Upper lobe of right lung (tissue), 1 donor: ENCODE data around the gene SMOC2. TPM values are rescaled to one million over a fixed set of nuclear protein-coding genes. Genes with fewer than 3 reads are reported as not detected.

Experiments used
- ATAC-seq: fragments of 200-7000 bp; cut with Tn5 transposase; one replicate; pipeline ENCODE4 v1.9.1; 2020; ENCODE audit warnings: mild to moderate bottlenecking, moderate library complexity
- DNase-seq: peaks from one replicate; pipeline ENCODE4 v3.0.0-alpha.2; 2020
- H3K27ac ChIP-seq: fragments of 200-600 bp; one replicate; pipeline ENCODE4 v1.8.0; 2022
- H3K27me3 ChIP-seq: fragments of 200-600 bp; one replicate; pipeline ENCODE4 v1.8.0; 2022; ENCODE audit warnings: mild to moderate bottlenecking
- H3K36me3 ChIP-seq: fragments of 200-600 bp; one replicate; pipeline ENCODE4 v1.8.0; 2022
- H3K4me1 ChIP-seq: fragments of 200-600 bp; one replicate; pipeline ENCODE4 v1.8.0; 2022
- H3K4me3 ChIP-seq: fragments of 200-600 bp; one replicate; pipeline ENCODE4 v1.8.0; 2022; ENCODE audit warnings: mild to moderate bottlenecking
- H3K9me3 ChIP-seq: fragments of 200-600 bp; one replicate; pipeline ENCODE4 v1.8.0; 2022
- intact Hi-C: fragments of 100-400 bp; cut with DNase I; formaldehyde crosslinking; loops from one replicate; pipeline ENCODE4 v1.11.0; 2022
- total RNA-seq: library from RNA; stranded (reverse); fragmentation: NEBNext Ultra II Directional; extraction: Animal tissue kit (Norgen Biotek cat#: 25700); gene quantifications from one replicate; pipeline ENCODE4 v1.2.1, GENCODE V29; 2021
- TF ChIP-seq, protein P1 (sequence below): fragments of 200-600 bp; IDR thresholded peaks from one replicate; pipeline ENCODE4 v1.8.0; 2022; ENCODE audit warnings: antibody characterized with exemption
- donor health status: DM: no; HTN: yes; CAD: no; lungs with severe emphysema.

The SMOC2 gene
- total RNA-seq, 1 donor from 2014 or later = 33.1 TPM

- Histone ChIP-seq H3K4me1 (peaks cover 8% of the 10 kb centered on the region), H3K36me3 (no peaks in the 10 kb centered on the region), H3K27me3 (no peaks in the 10 kb centered on the region), H3K27ac (no peak overlapping the region), H3K9me3 (no peaks in the 10 kb centered on the region), H3K4me3 (no peak overlapping the region)
- DNase-seq (no peak), ATAC-seq (no peak)
- TF ChIP-seq, protein P1, sequence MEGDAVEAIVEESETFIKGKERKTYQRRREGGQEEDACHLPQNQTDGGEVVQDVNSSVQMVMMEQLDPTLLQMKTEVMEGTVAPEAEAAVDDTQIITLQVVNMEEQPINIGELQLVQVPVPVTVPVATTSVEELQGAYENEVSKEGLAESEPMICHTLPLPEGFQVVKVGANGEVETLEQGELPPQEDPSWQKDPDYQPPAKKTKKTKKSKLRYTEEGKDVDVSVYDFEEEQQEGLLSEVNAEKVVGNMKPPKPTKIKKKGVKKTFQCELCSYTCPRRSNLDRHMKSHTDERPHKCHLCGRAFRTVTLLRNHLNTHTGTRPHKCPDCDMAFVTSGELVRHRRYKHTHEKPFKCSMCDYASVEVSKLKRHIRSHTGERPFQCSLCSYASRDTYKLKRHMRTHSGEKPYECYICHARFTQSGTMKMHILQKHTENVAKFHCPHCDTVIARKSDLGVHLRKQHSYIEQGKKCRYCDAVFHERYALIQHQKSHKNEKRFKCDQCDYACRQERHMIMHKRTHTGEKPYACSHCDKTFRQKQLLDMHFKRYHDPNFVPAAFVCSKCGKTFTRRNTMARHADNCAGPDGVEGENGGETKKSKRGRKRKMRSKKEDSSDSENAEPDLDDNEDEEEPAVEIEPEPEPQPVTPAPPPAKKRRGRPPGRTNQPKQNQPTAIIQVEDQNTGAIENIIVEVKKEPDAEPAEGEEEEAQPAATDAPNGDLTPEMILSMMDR = no peak
- intact Hi-C loops = no loop called here
Observed at GRCh38 chr6:168645326-168645725, 204.3 kb downstream of the SMOC2 start.

- DNase-seq = no peak
- Histone ChIP-seq H3K4me1 (no peaks in the 10 kb centered on the region), H3K9me3 (no peaks in the 10 kb centered on the region), H3K27me3 (no peaks in the 10 kb centered on the region), H3K36me3 (no peaks in the 10 kb centered on the region), H3K4me3 (no peak overlapping the region), H3K27ac (no peak overlapping the region)
- intact Hi-C loops = no loop called here
- no peak for ATAC-seq
- TF ChIP-seq, protein P1 = no peak
Observed at GRCh38 chr6:168647271-168647670, 206.3 kb downstream of the SMOC2 start.

DNA sequence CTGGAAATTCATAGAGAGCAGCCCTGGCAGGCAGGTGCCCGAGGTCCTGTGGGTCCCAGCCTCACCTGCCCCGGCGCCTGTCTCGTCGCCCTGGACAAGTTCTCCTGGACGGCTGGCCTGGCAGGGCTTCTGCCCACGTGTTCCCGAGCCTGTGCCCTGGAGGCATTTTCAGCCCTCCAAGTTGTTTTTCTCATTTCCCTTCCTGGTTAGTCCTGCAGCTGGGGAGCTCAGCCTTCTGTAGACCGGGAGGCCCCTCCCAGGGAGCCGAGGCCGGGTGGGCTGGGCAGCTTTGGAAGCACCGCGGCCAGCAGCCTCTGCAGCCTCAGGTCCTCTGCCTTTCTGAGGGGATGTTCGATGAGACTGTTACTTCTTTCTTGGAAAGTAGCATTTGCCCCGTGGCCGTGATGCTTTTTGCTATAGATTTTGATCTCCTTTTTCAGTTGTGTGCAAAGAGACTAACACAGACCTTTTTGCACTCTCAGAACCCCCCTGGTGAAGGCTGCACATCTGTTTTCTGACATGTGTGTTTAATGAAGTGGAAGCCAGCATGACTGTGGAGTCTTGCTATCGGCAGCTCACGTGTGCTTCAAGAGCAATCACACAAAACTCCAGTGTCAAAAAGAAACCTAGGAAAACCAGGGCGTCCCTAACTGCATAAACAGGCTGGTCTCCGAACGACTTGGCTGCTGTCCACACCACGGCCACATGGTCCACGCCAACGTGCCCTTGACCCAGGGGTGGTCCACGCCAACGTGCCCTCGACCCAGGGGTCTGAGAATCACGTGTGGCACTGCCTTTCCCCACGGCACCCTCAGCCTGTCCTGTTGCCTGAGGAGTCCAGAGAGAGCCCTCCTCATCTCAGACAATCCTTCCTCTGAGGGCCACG is 207.5 kb downstream of the SMOC2 start:
- DNase-seq (peak; percentile 71), ATAC-seq (peak; percentile 59)
- intact Hi-C loops = no loop called here
- TF ChIP-seq, protein P1 = no peak
- no peaks in the 10 kb centered on the region for H3K27me3 ChIP-seq
- H3K9me3 ChIP-seq = no peaks in the 10 kb centered on the region
- no peak overlapping the region for H3K4me3 ChIP-seq
- H3K27ac ChIP-seq = no peak overlapping the region
- H3K4me1 ChIP-seq = no peaks in the 10 kb centered on the region
- H3K36me3 ChIP-seq = no peaks in the 10 kb centered on the region

DNA sequence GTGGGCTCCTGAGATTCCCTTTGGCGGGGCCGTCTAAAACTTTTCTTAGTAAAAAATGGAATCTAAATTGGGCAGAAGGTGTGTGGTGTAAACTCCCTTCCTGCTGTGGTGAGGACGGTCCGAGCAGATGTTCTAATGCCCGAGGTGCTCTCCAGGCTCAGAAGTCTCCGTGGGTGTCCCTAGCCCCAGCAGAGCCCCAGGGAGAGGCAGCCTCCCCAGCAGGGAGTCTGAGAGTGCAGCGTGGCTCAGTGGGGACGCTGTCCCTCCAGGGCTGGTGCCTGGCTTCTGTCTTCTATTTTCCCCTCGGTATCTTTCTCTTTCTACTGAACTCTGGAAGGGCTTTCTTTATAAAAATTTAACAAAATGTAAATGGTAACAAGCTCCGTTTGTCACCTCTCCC is 208.2 kb downstream of the SMOC2 start:
- Histone ChIP-seq H3K9me3 (no peaks in the 10 kb centered on the region), H3K27ac (no peak overlapping the region), H3K36me3 (no peaks in the 10 kb centered on the region), H3K27me3 (no peaks in the 10 kb centered on the region), H3K4me1 (no peaks in the 10 kb centered on the region), H3K4me3 (no peak overlapping the region)
- no peak for ATAC-seq
- DNase-seq = no peak
- intact Hi-C loops = no loop called here
- TF ChIP-seq, protein P1 = no peak

DNA sequence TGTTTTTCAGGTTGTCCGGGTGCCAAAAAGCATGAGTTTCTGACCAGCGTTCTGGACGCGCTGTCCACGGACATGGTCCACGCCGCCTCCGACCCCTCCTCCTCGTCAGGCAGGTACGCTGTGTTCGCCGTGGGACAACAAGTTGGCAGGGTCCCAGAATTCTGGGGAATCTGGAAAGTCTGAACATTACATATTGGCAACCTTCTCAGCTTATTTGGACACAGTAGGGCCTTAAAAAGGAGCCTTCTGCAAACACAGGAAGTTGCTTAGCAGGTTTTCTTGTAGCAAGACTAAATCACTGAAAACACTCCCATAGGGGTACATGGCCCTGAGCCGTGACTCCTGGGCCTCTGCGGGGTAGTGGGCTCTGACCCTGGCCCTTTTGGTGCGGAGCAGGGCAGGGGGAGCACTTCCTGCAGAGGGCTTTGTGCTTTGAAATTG is 209.7 kb downstream of the SMOC2 start:
- peak; percentile 66 for ATAC-seq
- intact Hi-C loops = no loop called here
- Histone ChIP-seq H3K4me3 (no peak overlapping the region), H3K27me3 (no peaks in the 10 kb centered on the region), H3K4me1 (no peaks in the 10 kb centered on the region), H3K27ac (no peak overlapping the region), H3K9me3 (no peaks in the 10 kb centered on the region), H3K36me3 (no peaks in the 10 kb centered on the region)
- TF ChIP-seq, protein P1 = no peak
- peak; percentile 79 for DNase-seq
